NOMO-1 (cell line): ENCODE measurements around the gene GALNS.
A peak's percentile ranks its signal among the peaks of the same experiment; 100 is the strongest.

Experiments
- DNase-seq, 2 experiments: peaks; one replicate each; lab custom pipeline; 2025; ENCODE audit not compliant: unreplicated experiment in 2 of 2; lab: John Stamatoyannopoulos, UW

Gene GALNS

DNA sequence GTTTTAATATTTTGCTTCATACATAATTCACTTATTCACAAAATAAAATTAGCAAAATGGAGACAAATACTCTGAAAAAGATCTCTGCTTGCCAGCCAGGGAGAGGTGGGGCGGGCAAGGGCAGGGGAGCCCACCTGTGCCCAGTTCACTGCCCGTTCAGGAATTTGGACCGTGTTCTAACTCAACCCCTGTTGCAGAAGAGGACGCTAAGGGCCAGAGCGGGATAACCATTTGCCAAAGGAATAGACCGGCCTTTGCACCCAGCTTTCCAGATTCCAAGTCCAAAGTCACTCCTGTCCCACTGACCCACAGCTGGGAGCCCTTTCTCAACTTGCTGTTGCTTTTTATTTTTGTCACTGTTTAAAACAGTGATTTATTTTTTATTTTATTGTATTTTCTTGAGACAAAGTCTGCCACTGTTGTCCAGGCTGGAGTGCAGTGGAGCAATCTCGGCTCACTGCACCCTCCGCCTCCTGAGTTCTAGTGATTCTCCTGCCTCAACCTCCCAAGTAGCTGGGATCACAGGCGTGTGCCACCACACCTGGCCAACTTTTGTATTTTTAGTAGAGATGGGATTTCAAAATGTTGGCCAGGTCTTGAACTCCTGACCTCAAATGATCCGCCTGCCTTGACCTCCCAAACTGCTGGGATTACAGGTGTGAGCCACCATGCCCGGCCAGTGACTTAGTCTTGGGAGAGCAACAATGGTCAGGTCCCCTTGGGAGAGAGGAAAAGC lies 69.0 kb downstream of the GALNS start:
- DNase-seq: no peak

DNA sequence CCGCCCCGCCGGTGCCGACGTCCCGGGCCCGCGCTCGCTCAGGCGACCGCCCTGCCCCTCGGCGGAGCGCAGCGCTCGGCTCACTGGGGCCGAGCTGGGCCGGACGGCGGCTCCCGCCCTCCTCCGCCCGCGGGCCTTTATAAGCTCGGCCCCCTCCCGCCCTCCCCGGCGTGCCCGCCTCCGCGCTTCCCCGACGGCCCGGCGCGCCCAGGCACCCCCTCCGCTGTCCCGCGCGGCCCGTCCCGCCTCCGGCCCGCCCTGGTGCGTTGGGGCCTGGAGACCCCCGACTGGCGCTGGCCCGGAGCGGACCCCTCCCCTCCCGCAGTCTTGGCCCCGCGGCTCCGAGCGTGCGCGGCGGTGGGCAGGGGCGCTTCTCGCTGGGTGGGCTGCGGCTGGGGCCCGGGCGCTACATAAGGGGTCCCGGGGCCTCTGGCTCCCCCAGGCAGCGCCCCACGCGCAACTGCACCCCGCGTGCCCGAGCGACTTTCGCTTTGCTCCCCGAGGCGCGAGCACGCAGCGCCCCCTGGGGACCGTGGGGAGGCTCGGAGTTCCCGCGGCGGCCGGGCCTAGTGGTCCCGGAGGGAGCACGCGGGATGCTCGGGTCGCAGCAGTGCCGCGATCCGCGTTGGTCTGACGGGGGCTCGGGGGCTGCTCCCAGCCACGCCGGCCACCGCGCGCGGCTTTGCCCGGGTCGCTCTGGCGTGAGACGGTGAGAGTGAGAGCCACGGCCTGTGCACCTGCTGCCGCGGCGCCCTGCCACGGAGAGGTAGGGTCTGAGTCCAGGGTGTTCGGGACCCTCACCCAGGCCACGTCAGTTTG lies 71.4 kb downstream of the GALNS start, which contains the start of gene PIEZO1:
PIEZO1 (minus strand) TSS at position 115 of the 819 bp plus-strand sequence. CDS start 256 bp downstream, outside the sequence.
- peak; percentile 33 to 55 for DNase-seq

DNA sequence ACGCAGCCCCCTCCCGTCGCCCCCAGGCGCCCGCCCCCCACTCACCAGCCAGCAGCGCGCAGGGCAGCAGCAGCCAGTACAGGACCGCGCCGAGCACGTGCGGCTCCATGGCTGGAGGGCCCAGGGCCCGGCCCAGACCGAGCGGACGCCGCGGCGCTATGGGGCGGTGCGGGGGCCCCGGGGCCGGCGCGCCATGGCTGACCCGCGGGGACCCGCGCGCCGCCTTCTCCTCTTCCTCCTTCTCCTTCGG lies 72.0 kb downstream of the GALNS start:
- DNase-seq: no peak

DNA sequence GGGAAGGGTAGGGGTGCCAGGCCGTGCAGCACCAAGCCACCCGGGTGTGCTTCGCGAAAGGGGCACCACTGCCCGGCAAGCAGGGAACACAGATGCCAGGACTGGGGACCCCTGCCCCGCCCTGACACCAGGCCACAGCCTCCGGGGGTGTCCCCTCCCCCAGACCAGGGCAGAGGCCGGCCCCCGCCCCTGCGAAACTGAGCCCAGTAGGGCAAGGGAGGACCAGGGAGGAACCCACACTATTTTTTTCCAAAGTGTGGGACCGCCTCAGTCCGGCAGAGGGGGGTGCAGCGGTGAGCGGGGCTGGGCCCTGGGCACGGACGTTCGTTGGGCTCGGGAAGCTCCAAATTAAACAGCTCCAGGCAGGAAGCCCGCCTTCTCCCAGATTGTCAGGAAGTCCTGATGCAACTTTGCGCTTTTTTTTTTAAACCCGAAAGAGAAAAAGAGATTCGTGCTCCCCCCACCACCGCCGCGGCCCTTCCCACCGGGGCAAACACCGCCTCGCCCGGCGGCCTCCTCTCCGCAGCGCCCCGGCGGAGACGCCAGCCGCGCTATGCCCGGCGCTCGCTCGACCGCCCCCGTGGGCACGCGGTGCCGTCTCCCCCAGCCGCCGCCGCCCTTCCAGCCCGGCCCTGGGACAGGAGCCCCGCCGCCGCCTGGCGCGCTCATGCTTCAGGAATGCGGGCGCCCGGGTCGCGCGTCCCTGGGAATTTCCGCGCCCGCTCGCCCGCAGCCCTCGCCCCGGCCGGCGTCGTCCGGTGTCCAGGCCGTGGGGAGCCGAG lies 72.5 kb downstream of the GALNS start:
- DNase-seq: peak; percentile 41 to 58

DNA sequence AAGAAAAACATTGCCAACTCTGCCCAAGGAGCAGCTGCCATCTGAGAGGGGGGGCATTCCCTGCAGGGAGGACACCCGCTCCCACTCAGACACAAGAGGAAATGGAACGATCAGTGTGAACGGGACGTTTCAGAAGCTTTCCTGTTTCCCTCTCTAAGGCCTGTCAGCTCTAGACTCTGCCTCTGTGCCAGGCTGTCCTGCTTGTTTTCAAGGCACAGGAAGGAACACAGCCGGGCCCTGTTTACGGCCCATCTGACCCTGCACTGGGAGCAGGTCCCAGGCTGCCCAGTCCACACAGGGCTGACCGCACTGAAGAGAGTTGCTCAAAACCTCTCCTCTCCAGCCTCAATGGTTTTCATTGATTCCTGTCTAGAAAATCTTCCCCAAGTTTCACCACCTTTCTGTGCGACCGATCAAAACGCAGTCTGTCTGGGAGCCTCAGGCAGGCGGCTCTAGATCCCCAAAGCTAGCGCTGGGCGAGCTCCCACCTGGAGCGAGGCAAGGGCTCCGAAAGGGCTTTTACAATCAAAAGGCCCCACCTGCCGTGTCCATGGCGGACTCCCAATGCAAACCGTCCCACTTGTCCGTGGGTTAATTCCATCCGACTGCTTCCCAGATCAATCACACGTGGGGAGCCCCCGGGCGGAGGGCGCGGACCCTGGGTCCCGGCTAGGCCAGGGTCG lies 73.2 kb downstream of the GALNS start:
- DNase-seq: no peak

DNA sequence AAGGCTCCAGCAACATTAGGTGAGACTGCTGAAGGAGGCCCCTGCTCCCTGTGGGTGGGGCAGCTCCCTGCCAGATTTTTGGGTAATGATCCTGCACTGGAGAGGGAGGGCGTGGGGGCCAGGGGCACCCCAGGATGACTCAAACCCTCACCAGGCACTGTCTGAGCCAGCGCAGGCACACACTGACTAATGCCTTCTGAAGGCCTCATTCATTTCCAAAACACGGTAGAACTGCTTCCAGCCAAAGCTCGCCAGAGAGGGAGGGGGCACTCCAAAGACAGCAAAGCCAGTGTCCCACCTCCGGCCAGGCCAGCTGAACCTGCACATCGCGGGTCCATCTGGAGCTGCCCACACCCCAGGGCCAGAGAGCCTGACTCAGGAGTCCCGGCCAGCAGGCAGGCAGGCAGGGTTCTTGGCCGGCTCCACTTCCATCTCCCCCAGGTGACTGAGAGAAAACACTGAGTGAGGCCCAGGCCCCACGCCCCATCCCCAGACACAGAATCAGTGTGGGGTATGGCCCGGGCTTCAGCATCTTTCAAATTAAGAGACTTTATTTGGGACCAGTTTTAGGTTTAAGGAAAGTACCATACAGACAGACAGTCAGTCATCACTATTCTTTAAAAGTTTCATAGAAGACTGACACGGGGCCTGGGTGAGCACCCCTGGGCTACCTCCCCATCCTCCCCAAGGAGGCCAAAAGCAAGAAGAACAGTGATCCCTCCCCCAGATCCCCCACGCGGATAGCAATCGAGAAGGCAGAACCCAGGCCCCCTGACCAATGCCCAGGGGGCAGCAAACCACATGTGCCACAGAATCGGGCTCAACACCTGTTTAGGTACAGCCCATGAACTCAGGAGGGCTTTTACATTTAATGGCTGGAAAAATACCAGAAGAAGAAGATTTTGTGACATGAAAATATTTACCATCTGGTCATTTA lies 74.0 kb downstream of the GALNS start:
- no peak for DNase-seq

DNA sequence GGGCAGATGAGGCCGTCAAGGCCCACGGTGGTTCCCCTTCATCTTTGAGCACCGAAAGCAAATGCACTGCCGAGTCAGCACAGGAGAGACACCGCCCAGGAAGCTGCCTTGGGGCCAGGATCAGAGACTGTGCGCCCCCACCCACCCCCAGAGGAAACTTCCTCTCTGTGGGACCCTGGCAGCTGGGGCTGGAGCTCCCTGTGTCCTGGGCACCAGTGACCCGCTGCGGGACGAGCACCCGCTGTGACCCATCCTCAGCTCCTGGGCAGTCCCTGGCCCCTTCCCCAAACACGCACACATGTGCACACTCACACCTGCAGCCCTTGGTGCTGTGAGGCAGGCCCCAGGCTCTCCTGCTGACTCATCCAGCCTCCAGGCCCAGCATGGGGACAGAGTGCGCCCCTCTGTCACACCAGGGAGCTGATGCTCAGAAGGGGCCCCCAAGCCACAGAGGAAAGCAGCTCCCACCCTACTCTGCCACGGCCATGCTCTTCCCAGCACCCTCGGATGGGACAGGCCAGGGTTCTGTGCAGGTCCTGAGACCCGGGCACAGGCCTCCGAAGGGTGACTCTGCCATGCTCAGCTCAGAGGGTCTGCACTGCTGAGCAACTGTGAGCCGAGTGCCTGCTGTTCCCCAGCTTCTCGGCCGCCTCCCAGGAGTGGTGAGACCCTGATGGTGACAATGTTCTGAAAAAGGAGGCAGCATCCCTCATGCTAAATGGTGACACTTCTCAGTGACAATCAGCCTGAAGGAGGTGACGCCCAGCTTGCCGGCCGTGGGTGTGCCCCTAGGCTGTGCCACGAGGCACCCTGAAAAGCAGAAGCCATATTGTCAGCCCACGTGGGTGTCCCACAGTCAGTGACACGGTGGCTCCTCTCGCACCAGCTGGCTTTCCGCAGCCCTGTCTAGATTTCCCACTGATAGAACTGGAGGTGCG lies 75.3 kb downstream of the GALNS start:
- DNase-seq: peak in 1 of 2 experiments; percentile 41

DNA sequence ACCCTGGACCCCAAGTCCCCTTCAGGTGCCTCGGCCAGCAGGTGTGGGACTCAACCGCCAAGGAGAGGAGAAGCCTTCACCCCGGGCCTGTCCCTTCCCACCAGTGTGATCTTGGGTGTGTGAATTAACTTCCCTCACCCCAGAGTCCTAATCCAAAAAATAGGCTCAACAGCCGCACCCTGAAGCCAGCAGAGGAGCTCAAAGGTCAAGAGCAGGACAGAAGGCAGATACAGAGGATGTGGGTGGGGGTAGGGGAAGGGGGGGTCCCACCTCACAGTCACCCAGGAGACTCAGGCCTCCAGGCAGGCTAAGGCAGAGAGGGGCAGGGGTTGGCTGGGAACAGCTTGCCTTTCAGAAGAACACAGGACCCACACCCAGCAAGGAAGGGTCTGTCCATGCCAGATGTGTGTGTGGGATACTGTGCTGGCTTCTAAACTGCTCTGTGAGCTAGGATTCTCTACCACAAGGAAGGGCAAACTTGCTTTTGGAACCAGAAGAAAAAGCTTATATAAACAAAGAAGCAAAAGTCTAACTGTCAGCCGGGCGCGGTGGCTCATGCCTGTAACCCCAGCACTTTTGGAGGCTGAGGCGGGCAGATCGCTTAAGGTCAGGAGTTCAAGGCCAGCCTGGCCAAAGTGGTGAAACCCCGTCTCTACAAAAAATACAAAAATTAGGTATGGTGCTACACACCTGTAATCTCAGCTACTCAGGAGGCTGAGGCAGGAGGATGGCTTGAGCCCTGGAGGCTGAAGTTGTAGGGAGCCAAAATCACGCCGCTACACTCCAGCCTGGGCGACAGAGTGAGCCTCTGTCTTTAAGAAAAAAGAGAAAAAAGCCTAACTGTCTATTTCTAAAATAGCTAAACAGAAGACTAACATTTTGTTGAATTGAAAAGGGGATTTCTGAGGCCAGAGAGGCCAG lies 76.3 kb downstream of the GALNS start:
- DNase-seq: no peak

DNA sequence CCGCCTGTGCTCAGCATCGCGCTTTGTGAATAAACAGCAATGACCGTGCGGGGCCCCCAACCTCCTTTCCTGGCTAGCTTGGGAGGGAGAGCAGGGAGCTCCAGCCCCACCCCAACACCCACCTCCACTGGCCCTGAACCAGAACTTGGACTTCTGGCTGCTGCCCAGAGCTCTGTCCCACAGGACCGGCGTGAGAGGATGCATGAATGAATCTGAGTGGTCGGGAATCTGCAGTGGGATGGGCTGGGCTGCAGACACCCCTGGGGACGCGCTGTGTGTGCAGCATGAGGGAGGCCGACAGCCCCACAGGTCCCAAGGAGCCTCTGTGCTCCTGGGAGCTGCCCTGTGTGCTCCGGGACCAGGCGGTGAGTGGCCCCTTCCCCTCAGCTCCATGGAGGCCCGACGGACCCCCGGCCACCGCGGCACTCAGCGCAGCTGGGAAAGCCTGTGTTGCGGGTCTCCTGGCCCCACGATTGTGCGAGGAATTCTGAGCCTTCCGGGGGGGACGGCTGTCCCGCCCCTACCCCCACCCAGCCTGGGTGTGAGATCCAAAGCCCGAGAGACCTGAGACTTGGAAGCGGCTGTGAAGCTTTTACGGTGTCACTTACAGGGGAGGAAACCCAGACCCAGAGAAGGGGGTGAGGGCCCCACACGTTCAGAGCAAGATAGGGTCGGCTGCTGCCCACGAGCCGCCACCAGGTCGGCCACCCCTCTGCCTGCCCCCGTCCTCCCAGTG lies 77.2 kb downstream of the GALNS start:
- DNase-seq: no peak

DNA sequence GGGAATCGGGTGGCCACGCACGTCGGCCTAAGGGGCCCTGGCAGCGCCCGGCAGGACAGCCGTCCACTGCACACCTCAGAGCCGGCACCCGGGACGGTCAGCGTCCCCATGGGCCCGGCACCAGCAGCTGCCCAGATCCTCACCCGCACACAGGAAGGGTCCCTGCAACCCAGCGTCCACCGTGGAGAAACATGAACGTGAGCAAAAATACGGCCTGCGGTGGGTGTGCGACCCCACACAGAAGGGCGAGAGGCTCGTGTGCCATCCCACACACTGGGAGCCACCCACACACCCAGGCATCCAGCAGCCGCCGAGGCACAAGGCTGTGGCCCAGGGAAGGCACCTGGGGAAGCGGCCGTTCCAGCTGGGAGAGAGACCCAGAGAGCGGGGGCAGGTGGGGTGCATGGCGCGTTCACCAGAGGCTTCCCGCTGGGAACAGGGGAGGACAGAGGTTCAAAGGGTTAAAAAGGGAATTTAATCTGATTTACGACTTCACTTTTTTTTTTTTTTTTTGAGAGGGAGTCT lies 78.1 kb downstream of the GALNS start:
- no peak for DNase-seq

DNA sequence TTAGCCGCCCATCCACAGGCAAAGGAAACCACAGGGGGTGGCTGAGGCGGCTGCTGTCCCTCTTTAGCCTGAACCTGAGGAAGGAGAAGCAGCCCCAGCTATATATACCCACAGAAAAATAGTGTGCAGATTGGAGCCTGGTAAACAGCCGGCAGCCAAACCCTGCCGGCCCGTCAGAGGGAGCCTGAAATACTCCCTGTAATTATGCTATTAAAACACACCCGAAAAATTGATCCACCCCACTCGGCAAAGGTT lies 78.5 kb downstream of the GALNS start:
- DNase-seq: no peak

DNA sequence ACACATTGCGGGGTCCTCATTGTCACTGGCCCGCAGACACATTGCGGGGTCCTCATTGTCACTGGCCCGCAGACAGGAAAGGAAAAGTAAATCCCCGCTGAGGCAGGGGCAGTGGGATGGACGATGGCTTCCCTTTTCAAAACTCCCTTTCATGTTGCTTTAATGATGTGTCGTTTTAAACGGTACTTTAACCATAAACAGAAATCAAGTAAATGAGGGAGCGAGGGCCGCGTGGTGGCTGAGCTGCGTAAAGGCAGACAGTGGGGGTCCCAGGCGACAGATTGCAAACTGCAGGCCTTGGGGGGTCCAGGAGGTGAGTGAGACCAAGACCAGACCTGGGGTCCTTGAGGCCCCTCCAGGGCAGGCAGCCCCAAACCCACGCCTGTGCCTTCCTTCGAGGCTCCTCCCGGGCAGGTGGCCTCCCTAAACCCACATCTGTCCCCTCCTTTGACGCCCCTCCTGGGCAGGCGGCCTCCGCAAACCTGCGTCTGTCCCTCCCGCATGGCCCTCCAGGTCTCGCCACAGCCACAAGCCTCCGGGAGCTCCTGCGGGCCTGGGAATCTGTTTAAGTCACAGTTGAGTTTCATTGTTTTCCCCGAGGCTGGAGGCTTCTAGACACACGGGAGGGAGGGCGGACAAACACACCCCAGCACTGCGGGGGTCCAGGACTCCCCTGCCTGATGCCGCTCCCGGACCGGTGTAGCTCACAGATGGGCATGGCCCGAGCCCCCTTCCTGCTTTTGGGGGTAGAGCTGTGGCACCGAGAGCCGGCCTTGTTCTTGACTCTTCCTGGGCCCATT lies 79.1 kb downstream of the GALNS start:
- DNase-seq: no peak

DNA sequence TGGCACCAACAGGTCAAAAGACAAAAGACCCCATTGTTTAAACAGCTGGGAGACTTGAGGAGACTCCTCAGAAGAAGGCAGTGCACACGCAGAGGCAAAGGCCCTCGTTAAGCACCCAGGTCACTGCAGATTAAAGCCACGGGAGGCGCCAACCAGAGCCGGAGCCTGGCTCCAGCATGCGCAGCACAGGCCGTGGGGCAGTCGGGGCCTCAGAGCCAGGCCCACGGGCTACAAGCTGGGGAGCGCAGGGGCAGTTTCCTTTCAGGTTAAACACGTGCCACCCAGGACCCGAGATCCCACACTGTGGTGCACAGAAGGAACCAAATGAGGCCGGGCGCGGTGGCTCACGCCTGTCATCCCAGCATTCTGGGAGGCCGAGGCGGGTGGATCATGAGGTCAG lies 80.9 kb downstream of the GALNS start:
- no peak for DNase-seq

DNA sequence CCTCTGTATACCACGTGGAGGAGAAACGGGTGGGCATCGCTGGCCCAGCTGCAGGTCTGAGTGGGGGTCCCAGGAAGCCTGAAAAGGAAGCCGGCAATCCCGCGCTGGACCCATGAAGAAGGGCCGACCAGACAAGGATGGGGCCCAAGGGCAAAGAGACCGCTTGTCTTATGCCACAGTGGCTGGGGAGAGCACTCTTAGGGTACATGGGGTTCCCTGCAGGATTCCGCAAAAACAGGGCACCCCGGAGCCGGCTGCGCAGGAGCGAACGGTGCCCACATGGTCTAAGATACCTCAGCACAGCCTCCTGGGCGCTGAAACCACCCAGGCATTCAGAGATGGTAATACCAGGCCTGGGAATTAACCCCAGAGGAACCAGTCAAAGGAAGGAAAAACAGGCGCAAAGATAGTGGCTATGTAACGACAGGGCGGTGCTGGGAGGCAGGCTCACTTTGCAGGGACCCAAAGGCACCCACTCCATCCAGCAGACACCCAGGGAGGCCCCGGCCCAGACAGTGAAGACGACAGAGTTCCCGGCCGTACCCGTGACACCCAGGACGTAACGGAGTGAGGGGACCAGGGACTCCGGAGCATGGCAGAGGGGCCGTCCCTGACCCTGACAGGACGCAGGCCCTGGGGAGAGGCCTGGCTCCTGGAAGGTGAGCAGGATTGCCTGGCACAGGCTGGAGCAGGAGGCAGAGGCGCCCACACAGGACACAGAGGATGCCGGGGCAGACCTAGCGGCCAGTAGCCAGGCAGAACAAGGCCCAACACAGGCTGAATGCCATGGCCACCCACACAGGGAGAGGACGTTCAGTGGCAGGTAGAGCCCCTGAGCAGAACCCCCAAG lies 82.0 kb downstream of the GALNS start:
- no peak for DNase-seq

DNA sequence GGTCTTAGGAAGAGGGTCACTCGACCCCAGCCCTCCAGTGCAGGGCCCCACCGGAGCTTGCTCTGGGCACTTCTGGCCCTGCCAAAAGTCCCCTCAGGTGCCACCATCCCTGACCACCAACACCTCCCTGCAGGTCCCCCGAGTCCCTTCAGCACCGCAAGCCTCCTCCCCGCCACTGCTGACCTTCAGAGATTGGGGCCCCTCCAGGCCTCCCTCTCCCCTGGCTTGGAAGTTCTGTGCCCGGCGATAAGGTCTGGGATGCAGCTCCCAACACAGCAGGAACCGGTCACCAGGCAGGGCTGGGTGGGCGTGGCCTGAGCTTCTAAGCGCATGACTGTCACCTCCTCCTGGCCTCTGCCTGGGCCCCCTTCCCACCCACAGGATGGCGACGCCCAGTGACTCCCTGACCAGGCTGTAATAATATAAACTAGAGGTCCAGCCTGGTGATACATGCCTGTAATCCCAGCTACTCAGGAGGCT lies 82.9 kb downstream of the GALNS start:
- DNase-seq: peak in 1 of 2 experiments; percentile 17
